Vagina (tissue), 2 donors: Measurements from ENCODE around the gene NPR2. TPM values are rescaled to one million over a fixed set of nuclear protein-coding genes. Genes with fewer than 3 reads are reported as not detected.

Experiments
- DNase-seq, 2 donors: peaks; one replicate each; pipeline ENCODE4 v3.0.0-alpha.2; 2017; ENCODE audit errors: extremely low spot score in 2 of 2
- H3K27ac ChIP-seq: fragments of 200-600 bp; sonication (generic); one replicate; pipeline ENCODE4 v1.5.1; 2019
- H3K27me3 ChIP-seq: fragments of 200-600 bp; sonication (generic); one replicate; pipeline ENCODE4 v1.5.1; 2019
- H3K36me3 ChIP-seq, 2 donors: fragments of 200-600 bp; sonication (generic); one replicate each; pipeline ENCODE4 v1.5.1; 2017 to 2019
- H3K4me1 ChIP-seq: fragments of 200-600 bp; sonication (generic); one replicate; pipeline ENCODE4 v1.5.1; 2019
- H3K4me3 ChIP-seq, 2 donors: fragments of 200-600 bp; sonication (generic); 1 replicate in 1 of 2; 2 replicates in 1 of 2; pipeline ENCODE4 v1.5.1; 2016 to 2019
- H3K9me3 ChIP-seq: fragments of 200-600 bp; sonication (generic); one replicate; pipeline ENCODE4 v1.5.1; 2019
- CTCF ChIP-seq, 3 experiments: fragments of 450-650 bp in 2 of 3; fragments of 200-600 bp in 1 of 3; sonication (generic) in 1 of 3; IDR thresholded peaks; one replicate each; pipeline ENCODE4 v1.5.1; 2017 to 2019; ENCODE audit warnings: antibody characterized with exemption in 3 of 3, mild to moderate bottlenecking in 2 of 3, moderate library complexity in 2 of 3
- POLR2A ChIP-seq, 2 donors: fragments of 450-650 bp; IDR thresholded peaks; one replicate each; pipeline ENCODE4 v1.6.1; 2017; ENCODE audit warnings: antibody characterized with exemption in 2 of 2, mild to moderate bottlenecking in 2 of 2, moderate library complexity in 2 of 2
- POLR2AphosphoS5 ChIP-seq, 2 donors: sonication (generic); formaldehyde crosslinking; IDR thresholded peaks; one replicate each; pipeline ENCODE4 v1.9.0; 2017; ENCODE audit warnings: antibody characterized with exemption in 2 of 2, mild to moderate bottlenecking in 2 of 2, low read depth in 1 of 2; ENCODE audit not compliant: insufficient read depth in 1 of 2
- intact Hi-C: fragments of 100-400 bp; cut with DNase I; formaldehyde crosslinking; loops from one replicate; pipeline ENCODE4 v1.15.1; 2023
- total RNA-seq: library from RNA; depleted of rRNA; stranded (reverse); fragments of >200 nt; gene quantifications from one replicate; pipeline ENCODE4 v1.2.3, GENCODE V29; 2016

Gene NPR2
- total RNA-seq, 1 donor from 2014 or later: 17.2 TPM

- no peak for DNase-seq
- H3K4me1 ChIP-seq: peaks cover 46% of the 10 kb centered on the region
- H3K9me3 ChIP-seq: no peaks in the 10 kb centered on the region
- H3K27me3 ChIP-seq: no peaks in the 10 kb centered on the region
- peaks cover 0 to 41% of the 10 kb centered on the region in 2 donors for H3K36me3 ChIP-seq
- H3K27ac ChIP-seq: peak overlapping the region; percentile 91
- TF ChIP-seq POLR2AphosphoS5 (IDR thresholded peaks at IDR 0.05; ENCODE audit: insufficient read depth in 1 of 2, low read depth in 1 of 2) (peak in 1 of 2 donors; percentile 1), POLR2A (IDR thresholded peaks at IDR 0.05) (no peak), CTCF (IDR thresholded peaks at IDR 0.05) (no peak)
- H3K4me3 ChIP-seq: peak overlapping the region; percentile 92 to 93
- intact Hi-C loops: loop anchor here (10.0 kb wide), 1 partner anchor 1445 kb away; no protein-coding TSS in a partner anchor
Measured at GRCh38 chr9:35749515-35750255, 41.7 kb upstream of the NPR2 start.

GRCh38 chr9:35750256-35750531, 41.2 kb upstream of the NPR2 start:
- H3K27ac ChIP-seq: peak overlapping the region; percentile 91
- intact Hi-C loops: loop anchor here (10.0 kb wide), 1 partner anchor 1445 kb away; no protein-coding TSS in a partner anchor
- no peak for TF ChIP-seq CTCF (IDR thresholded peaks at IDR 0.05)
- TF ChIP-seq POLR2AphosphoS5 (IDR thresholded peaks at IDR 0.05; ENCODE audit: insufficient read depth in 1 of 2, low read depth in 1 of 2): no peak
- TF ChIP-seq POLR2A (IDR thresholded peaks at IDR 0.05): no peak
- peaks cover 43% of the 10 kb centered on the region for H3K4me1 ChIP-seq
- H3K9me3 ChIP-seq: no peaks in the 10 kb centered on the region
- H3K27me3 ChIP-seq: no peaks in the 10 kb centered on the region
- H3K4me3 ChIP-seq: peak overlapping the region; percentile 92 to 93
- H3K36me3 ChIP-seq: peaks cover 0 to 40% of the 10 kb centered on the region in 2 donors
- DNase-seq: no peak

DNA sequence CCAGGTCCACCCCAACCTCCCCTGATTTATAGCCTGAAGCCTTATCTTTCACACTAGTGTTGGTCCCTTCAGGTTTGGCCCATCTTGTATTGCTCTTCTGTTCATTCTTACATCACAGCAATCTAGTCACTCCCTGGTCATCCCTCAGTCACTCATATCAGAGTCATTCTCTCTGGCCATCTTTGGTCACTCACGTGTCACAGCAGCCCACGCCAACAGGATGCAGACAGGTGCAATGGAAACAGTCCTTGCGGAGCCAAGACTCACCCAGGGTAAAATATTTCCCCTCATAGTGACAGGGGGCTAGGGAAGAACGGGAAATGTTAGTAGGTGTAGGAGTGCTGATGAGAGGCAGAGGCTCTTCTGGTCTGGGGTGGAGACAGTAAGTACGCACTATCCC, 37.9 kb upstream of the NPR2 start:
- no peak overlapping the region for H3K27ac ChIP-seq
- H3K36me3 ChIP-seq: peaks cover 0 to 40% of the 10 kb centered on the region in 2 donors
- H3K9me3 ChIP-seq: no peaks in the 10 kb centered on the region
- H3K27me3 ChIP-seq: no peaks in the 10 kb centered on the region
- TF ChIP-seq POLR2A (IDR thresholded peaks at IDR 0.05) (no peak), POLR2AphosphoS5 (IDR thresholded peaks at IDR 0.05; ENCODE audit: insufficient read depth in 1 of 2, low read depth in 1 of 2) (no peak), CTCF (IDR thresholded peaks at IDR 0.05) (no peak)
- no peak for DNase-seq
- peaks cover 35% of the 10 kb centered on the region for H3K4me1 ChIP-seq
- intact Hi-C loops: loop anchor here (10.0 kb wide), 1 partner anchor 1441 kb away; no protein-coding TSS in a partner anchor
- H3K4me3 ChIP-seq: no peak overlapping the region

GRCh38 chr9:35754264-35754663, 37.1 kb upstream of the NPR2 start, which contains the start of gene MSMP:
MSMP (minus strand) TSS chr9:35754276; CDS start chr9:35754129, 147 bp downstream.
- Histone ChIP-seq H3K4me1 (peaks cover 37% of the 10 kb centered on the region), H3K4me3 (no peak within 1 kb of the TSS)

More at GRCh38 chr9:35754264-35754663, 37.1 kb upstream of the NPR2 start, which contains the start of gene MSMP:
- intact Hi-C loops: loop anchor here (10.0 kb wide), 1 partner anchor 1441 kb away; no protein-coding TSS in a partner anchor
- Histone ChIP-seq H3K27ac (no peak within 1 kb of the TSS), H3K27me3 (no peaks in the 10 kb centered on the region), H3K9me3 (no peaks in the 10 kb centered on the region), H3K36me3 (peaks cover 0 to 40% of the 10 kb centered on the region in 2 donors)
- DNase-seq: no peak
- TF ChIP-seq POLR2AphosphoS5 (IDR thresholded peaks at IDR 0.05; ENCODE audit: insufficient read depth in 1 of 2, low read depth in 1 of 2) (no peak), CTCF (IDR thresholded peaks at IDR 0.05) (no peak), POLR2A (IDR thresholded peaks at IDR 0.05) (no peak)
